GM18861 (cell line): Measurements from ENCODE around the gene GSTA4.
"Not testable (repeated sequence)": the region's sequence is repeated elsewhere in the genome, so short reads cannot be mapped to it uniquely, and the experiment has no call there.

Source experiments
- ATAC-seq: cut with Tn5 transposase; IDR thresholded peaks from one replicate; pipeline ENCODE4 v1.9.1; 2021; ENCODE audit not compliant: unreplicated experiment

The GSTA4 gene

DNA sequence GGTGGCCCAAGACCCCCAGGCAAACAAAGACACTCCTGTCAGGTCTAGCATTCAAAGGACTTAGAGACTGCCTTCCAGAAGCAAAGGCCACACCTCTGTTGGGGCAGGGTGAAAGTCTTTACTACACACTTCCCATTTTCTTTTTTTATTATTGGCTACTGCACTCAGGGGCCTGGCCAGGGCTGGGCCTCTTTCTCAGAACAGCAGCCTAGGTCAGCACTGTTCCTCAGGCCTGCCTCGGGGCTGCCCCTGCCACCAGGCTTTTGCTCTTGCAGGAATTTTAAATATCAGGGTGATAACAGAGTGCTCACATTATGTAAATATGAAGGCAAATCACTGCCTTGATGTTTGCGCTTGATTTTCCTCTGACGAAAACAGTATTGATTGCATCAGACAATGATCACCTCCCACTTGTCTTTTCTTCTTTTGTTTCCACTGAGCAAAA, 18.5 kb downstream of the GSTA4 start:
- peak; percentile 71 for ATAC-seq

DNA sequence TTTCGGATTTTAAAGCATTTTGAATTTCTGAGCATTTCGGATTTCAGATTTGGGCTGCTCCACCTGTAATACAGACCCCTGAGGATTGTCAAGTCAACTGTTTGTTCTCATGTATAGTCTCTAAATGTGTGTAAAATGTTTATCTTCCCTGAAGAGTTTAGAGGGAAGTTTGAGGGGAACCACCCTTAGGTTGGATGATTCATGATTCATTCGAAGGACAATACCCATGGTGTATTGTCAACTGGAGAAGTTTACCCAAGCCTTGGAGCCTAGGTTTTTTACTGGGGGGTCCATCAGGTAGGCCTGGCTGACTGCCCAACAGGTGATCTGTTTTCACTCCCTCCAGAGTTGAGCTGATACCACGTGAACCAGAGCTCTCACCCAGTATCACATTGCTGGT, 18.9 kb downstream of the GSTA4 start:
- ATAC-seq: no peak

DNA sequence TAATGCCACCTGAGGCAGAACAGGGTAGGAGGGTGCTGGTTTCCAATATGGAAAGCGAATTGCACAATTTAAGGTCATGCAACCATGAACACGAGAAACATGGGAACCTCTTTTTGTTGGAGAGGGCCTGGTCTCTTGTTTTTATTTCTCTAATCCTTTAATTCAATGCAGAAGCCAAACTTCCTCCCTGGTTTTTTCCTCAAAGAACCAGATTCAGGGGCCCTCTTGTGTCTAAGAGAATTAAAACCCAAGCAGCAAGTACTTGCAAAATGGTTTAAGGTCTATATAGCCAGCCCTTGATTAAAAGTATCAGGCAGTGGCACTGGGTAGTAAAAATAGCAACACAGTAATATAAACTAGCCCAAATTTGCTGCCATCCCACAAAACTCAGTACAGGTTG, 19.5 kb downstream of the GSTA4 start:
- ATAC-seq: no peak

DNA sequence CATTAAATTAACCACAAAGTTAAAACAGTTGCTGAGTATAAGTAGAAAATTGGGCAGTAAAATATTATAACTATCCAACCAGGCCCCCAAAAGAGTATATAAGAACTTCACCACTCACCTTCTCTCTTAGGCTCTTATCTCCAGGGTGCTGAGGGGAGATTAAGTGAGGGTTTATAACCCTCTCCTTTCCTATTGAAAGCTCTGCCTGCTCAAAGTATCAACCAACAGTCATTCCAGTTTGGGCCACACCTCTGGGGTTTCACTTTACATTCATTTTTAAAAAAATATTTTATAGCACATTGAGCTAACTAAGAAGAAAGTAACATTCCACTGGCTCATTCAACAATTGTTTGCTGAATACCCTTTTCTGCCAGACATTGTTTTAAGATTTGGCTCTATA, 22.1 kb downstream of the GSTA4 start:
- ATAC-seq: no peak

DNA sequence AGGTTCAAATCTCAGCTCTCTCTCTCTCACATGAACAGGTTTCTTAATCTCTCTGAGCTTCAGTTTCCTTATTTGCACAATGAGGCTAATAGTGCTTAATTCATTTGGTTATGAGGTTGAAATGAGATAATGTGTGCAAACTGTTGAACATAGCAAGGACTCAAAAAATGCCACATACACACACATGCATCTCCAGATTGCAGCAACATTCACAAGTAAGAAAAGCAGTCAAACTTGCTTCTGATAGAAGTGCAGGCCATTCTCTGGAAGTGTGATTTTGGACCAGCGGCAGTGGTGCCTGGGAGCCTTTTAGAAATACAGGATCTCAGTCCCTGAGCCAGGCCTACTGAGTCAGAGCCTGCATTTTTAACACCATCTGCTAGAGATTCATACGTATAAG, 25.7 kb downstream of the GSTA4 start:
- no peak for ATAC-seq

DNA sequence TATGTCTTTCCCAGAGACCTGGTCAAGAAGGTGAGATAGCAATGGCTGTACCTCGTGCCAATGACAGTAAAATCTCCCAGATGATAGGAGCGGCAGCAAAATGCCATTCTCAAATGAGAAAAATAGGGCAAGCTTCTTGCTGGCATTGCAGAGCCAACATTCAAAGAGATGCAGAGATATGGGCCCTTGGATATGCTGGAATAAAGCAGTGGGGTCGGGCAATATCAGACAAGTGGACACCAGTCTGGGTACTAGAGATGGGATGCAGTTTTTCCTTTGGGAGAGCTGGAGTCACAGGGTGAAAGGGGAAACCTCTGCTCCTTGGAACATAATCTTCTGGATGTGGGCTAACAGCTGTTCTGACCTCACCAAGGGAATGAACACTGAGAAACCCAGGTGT, 29.0 kb downstream of the GSTA4 start:
- ATAC-seq: no peak

DNA sequence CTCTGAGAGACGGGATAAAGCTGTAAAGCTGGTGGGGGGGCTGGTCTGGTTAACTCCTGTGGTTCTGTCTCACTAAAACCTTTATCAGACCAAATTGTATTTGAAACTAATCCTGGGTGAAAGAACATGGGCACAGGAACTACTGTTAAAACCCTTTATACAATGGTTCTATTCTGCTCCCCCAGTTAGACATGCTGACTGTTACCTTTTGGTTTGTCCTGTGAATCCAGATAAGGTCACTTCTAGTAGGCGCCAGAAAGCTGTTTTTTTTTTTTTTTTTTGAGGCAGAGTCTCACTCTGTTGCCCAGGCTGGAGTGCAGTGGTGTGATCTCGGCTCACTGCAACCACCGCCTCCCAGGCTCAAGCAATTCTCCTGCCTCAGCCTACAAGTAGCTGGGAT, 29.7 kb downstream of the GSTA4 start:
- no peak for ATAC-seq

DNA sequence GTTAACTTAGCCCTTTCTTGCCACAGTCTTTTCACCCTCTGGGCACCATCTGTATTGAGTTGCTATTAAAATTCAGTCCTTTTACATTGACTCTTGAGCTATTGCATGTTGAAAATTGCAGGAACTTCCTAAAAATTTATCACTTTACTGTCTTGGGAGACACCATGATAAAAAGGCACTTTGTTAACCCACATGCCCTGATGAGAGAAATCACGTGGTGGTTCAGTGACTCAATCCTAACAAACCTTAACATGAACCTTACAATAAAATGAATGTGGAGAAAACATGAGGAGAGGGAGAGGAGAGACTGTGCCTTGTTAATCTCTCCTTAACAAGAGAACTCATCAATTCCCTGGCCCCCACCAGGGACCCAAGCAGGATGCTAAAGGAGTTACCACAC, 30.8 kb downstream of the GSTA4 start:
- ATAC-seq: no peak

DNA sequence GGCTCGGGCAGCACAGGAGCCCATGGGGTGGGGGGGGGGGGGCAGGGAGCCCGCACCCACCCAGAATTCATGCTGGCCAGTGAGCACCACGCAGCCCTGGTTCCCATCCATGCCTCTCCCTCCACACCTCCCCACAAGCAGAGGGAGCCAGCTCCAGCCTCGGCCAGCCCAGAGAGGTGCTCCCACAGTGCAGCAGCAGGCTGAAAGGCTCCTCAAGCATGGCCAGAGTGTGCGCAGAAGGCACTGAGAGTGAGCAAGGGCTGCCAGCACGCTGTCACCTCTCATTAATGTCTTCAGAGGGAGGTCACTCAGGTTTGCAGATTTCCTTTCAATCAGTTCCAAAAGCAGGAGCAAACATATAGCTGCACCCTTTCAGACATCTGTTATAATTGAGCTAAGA, 32.4 kb downstream of the GSTA4 start:
- no peak for ATAC-seq

DNA sequence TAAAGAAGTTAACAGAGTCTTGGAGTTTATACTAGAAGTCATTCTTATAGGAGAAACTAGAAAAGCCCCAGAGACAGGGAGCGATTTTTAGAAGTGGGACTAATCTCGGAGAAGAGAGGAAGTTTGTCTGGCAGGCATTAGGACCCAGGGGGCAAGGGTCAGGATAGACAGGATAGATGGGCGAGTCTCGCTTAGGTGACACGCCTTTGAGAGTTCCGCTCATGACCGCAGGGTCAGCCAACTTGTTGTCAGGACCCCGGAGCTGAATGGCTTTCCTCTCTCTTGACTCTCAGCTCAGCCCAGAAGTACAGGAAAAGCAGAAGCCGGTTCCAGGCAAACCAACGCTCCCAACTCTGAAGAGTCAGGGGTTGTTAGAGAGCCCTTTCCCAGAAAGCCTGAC, 34.1 kb downstream of the GSTA4 start:
- not testable (repeated sequence) for ATAC-seq

DNA sequence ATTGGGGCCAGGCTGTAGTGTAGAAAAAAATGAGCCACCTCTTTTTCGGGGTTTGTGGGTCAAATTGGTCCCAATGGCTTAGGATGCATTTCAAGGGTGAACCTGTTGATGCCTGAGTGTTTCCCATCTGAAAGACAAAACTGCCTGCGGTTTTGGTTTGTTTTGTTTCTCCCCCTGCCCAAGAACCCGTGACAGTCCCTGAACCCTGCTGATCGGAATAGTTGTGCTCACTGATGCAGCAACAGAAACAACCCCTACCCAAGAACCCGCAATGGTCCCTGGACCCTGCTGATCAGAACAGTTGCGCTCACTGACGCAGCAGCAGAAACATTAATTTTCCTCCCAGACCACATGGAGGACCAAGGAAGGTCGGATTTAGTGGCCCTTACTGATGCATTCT, 34.9 kb downstream of the GSTA4 start:
- not testable (repeated sequence) for ATAC-seq

DNA sequence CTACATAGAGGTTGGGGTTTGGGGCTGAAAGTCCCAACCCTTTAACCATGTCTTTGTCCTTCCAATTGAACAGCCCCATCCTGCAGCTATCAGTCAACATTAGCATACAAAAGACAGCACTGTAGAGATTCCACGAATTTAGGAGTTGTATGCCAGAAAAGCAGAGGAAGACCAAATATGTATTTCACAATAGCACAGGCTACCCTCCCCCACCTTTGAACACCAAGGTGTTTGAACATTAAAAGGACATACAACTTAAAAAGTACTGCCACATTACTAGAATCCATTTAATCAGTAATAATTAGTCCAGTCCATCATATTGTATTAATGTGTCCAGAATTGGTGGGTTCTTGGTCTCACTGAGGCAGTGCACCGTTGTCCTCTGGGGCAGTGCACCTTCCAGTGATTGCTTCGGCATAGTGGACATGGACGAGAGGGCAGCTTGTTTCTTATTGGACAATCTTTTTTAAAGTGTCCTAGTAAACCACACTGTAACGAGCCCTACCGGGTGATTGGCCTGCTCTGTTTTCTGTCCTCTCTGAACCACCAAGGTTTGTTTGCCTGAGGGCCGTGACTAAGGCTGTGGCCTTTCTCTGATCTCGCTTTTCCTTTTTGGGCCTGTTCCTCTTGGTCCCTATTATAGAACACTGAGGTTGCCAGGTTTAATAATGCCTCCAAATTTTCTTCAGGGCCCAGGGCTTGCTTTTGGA, 36.4 kb downstream of the GSTA4 start:
- no peak for ATAC-seq

DNA sequence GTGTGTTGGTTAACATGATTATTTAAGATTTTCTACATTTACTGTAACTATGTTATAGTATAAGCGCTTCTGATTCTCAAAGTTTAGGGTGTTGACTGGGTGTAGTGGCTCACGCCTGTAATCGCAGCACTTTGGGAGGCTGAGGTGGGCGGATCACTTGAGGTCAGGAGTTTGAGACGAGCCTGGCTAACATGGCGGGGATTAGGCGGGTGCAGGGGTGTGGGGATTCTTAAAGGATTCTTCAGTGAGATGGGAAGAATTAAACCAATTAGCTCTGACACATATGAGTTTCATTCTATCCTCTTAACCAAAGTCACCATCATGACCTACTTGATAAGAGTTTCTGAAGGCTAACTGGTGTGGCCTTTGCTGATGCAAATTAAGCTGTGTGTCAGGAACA, 39.2 kb downstream of the GSTA4 start:
- no peak for ATAC-seq

DNA sequence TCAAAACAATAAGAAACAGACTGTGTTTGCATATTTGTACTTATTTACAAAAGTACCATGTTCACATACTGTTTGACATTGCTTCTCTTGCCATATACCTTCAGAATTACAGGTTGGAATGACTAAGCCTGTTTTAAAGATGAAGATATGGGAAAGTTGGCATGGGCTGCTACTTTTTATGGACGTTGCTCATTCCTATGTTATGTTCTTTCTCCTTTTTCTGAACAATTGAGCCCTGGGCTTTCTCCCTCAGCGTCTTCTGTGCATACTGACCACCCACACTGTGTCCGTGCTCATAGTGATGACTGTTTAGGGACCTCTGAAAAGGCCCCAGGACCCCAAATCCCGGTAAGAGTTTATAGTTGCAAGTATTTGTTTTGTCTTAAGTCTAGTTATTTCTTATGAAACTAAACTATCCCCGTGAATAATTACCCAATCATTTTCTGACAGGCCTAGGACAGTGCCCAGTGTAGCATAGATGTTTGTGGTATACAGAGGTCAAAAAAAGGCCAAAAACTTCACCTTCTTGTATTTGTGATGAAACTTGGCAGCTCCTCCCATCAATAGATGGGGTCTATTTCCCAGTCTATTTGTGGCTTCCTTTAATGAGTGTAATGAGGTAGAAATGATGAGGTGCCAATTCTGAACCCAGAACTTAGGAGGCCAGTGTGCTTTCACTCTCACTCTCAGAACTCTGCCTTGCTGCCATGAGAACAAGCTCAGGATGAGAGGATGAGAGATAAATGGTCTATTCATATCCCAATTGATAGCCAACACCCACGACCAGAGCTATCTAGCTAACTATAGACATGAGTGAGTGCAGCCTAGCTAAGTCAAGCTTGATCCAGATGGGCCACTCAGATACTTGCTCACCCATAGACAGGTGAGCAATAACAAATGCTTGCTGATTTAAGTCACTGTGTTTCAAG, 40.9 kb downstream of the GSTA4 start:
- ATAC-seq: no peak

DNA sequence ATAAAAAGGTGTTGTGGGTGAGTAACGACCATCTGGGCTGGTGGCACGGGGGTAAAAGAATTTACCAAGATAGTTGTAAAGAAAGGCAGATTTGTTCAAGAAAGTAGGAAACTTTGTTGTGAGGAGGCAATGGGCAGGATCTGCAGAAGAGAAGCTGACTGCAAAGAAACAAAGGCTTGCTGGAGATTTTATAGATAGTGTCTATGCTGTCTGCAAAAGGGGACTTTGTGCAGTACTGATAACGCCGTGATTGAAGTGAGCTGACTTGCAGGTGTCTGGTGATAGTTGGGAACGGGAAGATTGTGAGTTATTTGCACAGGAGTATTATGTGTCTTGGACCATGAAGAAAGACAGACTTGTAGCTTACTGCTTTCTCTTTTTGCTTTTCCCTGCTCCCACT, 48.8 kb downstream of the GSTA4 start:
- ATAC-seq: no peak

DNA sequence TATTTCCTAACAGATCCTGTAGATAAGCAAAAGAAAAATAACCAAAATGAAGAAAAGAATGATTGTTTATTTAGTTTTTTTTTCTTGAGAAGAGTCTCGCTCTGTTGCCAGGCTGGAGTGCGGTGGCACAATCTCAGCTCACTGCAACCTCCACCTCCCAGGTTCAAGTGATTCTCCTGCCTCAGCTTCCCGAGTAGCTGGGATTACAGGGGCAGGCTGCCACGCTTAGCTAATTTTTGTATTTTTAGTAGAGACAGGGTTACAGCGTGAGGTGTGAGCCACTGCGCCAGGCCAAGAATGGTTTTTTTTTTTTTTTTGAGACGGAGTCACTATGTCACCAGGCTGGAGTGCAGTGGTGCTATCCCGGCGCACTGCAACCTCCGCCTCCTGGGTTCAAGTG, 52.3 kb downstream of the GSTA4 start:
- ATAC-seq: not testable (repeated sequence)

DNA sequence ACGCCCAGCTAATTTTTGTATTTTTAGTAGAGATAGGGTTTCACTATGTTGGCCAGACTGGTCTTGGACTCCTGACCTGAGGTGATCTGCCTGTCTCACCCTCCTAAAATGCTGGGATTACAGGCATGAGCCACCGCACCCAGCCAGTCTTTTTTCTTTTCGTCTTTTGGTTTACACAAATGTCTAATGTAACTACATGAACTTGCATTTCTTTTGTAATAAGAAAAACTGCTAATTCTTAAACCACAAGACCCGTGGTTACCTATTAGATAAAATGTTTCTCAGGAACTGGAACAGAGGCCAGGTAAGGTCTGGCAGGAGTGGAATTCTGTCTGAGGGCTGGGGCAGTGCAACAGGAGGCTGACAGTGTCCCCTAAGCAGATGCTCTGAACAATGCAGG, 52.9 kb downstream of the GSTA4 start:
- no peak for ATAC-seq

DNA sequence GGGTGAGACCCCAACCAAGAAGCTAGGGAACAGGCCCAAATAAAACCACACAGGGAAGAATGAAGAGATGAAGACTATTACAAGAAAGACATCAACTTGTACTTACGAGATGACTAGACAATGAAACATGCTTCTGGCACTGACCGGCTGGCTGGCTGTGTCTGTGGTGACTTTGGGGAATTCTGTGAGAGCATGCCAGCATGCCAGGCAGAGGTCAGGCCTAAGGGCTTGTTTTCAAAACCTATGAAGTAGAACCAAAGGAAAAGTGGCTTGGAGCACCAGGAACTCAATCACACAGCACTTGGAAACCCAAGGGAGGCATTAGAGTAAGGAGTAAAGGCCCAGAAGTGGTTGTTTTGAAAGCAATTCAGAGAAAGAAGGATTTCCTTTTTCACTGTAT, 57.2 kb downstream of the GSTA4 start:
- ATAC-seq: no peak

DNA sequence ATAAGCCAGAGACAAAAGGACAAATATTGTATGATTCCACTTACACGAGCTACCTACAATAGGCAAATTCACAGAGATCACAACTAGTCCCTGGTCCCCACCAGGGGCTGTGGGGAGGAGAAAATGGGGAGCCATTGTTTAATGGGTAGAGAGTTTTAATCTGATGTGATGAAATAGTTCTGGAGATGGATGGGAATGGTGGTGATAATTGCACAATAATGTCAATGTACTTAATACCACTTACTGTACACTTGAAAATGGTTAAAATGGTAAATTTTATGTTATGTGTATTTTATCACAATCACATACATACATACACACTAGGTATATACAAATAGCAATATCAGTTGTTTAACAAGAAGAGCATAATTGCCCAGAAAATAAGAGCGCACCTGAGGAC, 61.3 kb downstream of the GSTA4 start:
- ATAC-seq: no peak

DNA sequence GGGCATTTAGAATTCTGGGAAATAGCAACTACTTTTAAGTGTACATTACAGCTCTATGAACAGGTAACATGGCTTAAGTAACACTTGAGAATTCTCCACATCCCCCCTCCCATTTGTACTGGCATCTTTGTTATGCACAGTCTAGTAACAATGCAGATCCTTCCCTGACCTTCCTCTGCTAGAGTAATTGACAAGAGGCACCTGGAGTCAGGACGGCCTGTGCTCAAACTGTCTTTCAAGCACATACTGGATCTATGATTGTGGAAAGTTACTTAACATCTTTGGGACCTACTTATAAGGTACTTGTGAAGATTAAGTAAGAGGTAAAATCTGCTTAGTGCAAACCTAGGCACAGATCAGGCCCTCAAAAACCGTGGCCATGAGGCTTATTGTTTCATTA, 63.7 kb downstream of the GSTA4 start:
- no peak for ATAC-seq

DNA sequence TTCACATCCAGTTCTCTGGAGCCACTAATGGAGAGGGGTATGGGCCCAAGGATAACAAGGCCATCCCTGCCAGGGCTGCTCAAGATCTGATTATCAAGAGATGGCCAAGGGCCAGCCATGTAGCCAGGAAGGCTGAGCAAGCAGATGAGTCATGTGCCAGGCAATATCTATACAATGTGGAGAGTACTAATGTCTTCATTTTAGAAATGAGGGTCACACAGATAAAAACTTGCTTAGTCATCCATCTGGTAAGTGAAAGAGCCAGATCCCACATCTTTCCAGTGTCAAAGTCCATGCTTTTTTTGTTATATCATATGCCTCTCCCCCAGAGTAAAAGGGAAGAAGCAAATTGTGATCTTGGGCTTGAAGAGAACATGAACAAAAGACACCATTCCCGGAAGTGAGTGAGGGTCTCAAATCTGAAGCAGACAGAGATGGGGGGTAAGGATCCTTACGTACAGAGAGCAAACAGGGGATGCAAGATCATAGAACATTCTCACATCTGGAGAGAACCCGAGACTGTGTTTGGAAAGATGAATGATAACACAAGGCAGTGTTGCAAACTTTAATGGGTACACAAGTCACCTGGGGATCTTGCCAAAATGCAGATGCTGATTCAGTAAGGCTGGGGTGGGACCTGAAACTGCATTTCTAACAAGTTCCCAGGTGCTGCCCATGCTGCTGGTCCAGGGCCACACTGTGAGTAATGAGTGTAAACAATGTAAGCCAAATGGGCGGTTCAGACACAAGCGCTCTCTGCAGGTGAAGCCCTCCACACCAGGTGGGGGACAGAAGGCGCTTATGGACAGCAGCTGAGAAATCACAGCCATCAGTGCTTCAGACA, 65.5 kb downstream of the GSTA4 start:
- ATAC-seq: no peak
